Measurements from ENCODE around the gene ZNF146.
"Not testable (repeated sequence)": the region's sequence is repeated elsewhere in the genome, so short reads cannot be mapped to it uniquely, and the experiment has no call there.

The ZNF146 gene

DNA sequence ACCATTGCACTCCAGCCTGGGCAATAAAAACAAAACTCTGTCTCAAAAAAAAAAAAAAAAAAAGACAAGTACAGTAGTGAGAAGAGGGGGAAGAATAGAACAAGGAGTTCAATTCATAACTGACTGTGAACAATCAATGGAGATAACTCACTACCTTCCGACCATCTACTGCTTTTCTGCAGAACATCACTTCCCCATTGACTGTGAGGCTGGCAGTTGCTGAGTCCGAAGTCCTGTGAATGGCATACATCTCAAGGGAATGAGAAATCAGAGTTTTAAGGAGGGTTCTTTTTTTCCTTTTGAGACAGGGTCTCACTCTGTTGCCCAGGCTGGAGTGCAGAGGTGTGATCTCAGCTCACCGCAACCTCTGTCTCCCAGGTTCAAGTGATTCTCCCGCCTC lies 11.6 kb upstream of the ZNF146 start:
- Histone ChIP-seq H3K4me1 (ENCODE audit: insufficient read depth, low read length) (no peaks in the 10 kb centered on the region), H3K27me3 (ENCODE audit: control insufficient read depth in 1 of 2, insufficient read depth in 2 of 2, low read length in 2 of 2) (no peaks in the 10 kb centered on the region), H3K4me3 (ENCODE audit: low read depth in 1 of 2, low read length in 2 of 2) (no peak overlapping the region), H3K36me3 (ENCODE audit: insufficient read depth, low read length) (peaks cover 5% of the 10 kb centered on the region), H3K9me3 (ENCODE audit: low read length) (no peaks in the 10 kb centered on the region), H3K27ac (ENCODE audit: low read depth, low read length) (no peak overlapping the region), H3K9ac (ENCODE audit: low read length) (no peak overlapping the region)

DNA sequence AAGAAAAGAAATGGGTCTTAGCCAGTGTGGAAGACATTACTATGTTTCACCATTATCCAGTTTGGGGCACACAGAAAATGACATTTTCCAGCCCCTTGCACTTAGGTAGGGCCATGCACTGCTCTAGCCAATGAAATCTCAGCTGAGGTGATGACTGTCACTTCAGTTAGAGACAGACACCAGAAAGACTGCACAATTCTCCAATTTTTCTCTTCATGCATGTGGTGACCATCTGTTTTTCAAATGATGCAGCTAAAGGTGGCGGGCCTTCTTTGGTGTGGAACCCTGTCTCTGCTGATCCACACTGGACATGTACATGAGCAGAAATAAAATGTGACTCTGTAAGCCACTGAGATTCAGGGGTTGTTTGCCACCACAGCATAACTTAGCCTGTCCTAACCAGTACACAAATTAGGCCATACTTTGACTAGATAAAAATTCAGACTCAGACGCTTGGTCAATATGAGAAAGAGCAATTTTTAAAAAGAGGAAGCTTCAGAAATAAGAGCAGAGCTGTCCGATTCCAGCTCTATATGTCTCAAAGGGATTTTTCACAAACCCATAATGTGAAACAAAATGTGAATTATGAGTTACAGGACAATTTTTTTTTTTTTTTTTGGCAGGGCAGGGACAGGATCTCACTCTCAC lies 7.2 kb upstream of the ZNF146 start:
- Histone ChIP-seq H3K36me3 (ENCODE audit: insufficient read depth, low read length) (peaks cover 1% of the 10 kb centered on the region), H3K27me3 (ENCODE audit: control insufficient read depth in 1 of 2, insufficient read depth in 2 of 2, low read length in 2 of 2) (no peaks in the 10 kb centered on the region), H3K27ac (ENCODE audit: low read depth, low read length) (no peak overlapping the region), H3K9ac (ENCODE audit: low read length) (no peak overlapping the region), H3K9me3 (ENCODE audit: low read length) (no peaks in the 10 kb centered on the region), H3K4me1 (ENCODE audit: insufficient read depth, low read length) (no peaks in the 10 kb centered on the region), H3K4me3 (ENCODE audit: low read depth in 1 of 2, low read length in 2 of 2) (no peak overlapping the region)

DNA sequence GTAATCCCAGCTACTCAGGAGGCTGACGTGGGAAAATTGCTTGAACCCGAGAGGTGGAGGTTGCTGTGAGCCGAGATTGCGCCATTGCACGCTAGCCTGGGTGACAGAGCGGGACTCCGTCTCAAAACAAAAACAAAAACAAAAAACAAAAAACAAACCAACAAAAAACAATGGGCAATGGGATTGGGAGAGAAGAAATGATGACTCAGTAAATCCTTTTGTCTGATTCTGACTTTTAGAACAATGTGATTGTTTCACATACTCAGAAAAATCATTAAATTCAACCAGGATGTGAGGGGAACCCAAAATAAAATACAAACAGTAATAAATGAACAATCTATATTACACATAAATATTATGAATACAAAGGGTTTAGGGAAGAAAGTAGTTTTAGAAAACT lies 5.5 kb upstream of the ZNF146 start:
- H3K27me3 ChIP-seq (ENCODE audit: control insufficient read depth in 1 of 2, insufficient read depth in 2 of 2, low read length in 2 of 2) = no peaks in the 10 kb centered on the region
- peaks cover 6% of the 10 kb centered on the region for H3K4me1 ChIP-seq (ENCODE audit: insufficient read depth, low read length)
- H3K9ac ChIP-seq (ENCODE audit: low read length) = no peak overlapping the region
- no peak overlapping the region for H3K4me3 ChIP-seq (ENCODE audit: low read depth in 1 of 2, low read length in 2 of 2)
- no peaks in the 10 kb centered on the region for H3K36me3 ChIP-seq (ENCODE audit: insufficient read depth, low read length)
- H3K9me3 ChIP-seq (ENCODE audit: low read length) = no peaks in the 10 kb centered on the region
- H3K27ac ChIP-seq (ENCODE audit: low read depth, low read length) = no peak overlapping the region

DNA sequence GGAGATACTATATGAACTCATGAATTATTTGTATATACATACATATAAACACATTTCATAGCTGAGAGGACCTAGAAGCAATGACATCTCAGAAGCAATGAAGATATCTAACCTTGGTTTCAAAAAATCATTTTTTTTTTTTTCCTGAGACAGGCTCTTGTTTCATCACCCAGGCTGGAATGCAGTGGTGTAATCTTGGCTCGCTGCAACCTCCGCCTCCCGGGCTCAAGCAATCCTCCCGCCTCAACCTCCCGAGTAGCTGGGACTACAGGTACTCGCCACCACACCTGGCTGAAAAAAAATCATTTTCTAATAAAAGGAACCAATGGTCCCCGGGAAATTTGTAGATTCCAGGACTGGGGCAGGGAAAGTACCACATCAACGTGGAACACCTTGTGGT lies 4.4 kb upstream of the ZNF146 start:
- Histone ChIP-seq H3K27me3 (ENCODE audit: control insufficient read depth in 1 of 2, insufficient read depth in 2 of 2, low read length in 2 of 2) (no peaks in the 10 kb centered on the region), H3K27ac (ENCODE audit: low read depth, low read length) (no peak overlapping the region)

DNA sequence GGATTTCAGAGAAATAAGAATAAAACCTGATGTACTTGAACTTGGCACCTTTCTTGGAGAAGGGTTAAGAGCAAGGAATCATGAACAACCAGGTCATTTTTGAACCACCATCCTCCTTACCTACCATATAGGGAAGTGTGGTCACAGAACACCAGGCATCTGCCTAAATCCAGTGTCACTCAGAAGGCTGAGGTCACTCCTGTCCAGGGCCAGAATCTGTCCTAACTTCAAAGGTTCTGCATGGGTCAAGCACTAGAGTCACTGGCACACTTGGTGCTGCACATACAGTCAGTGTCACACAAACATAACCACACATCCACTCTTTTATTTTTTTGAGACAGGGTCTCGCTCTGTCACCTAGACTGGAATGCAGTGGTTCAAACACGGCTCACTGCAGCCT lies 2.0 kb upstream of the ZNF146 start:
- no peak overlapping the region for H3K27ac ChIP-seq (ENCODE audit: low read depth, low read length)
- H3K4me3 ChIP-seq (ENCODE audit: low read depth in 1 of 2, low read length in 2 of 2) = no peak overlapping the region
- H3K9me3 ChIP-seq (ENCODE audit: low read length) = no peaks in the 10 kb centered on the region
- H3K27me3 ChIP-seq (ENCODE audit: control insufficient read depth in 1 of 2, insufficient read depth in 2 of 2, low read length in 2 of 2) = no peaks in the 10 kb centered on the region
- H3K36me3 ChIP-seq (ENCODE audit: insufficient read depth, low read length) = no peaks in the 10 kb centered on the region
- no peak overlapping the region for H3K9ac ChIP-seq (ENCODE audit: low read length)
- peaks cover 6% of the 10 kb centered on the region for H3K4me1 ChIP-seq (ENCODE audit: insufficient read depth, low read length)

More for the DNA sequence above, 4.4 kb upstream of the ZNF146 start:
- Histone ChIP-seq H3K9ac (ENCODE audit: low read length) (no peak overlapping the region), H3K4me1 (ENCODE audit: insufficient read depth, low read length) (peaks cover 6% of the 10 kb centered on the region), H3K9me3 (ENCODE audit: low read length) (no peaks in the 10 kb centered on the region), H3K36me3 (ENCODE audit: insufficient read depth, low read length) (no peaks in the 10 kb centered on the region), H3K4me3 (ENCODE audit: low read depth in 1 of 2, low read length in 2 of 2) (no peak overlapping the region)

DNA sequence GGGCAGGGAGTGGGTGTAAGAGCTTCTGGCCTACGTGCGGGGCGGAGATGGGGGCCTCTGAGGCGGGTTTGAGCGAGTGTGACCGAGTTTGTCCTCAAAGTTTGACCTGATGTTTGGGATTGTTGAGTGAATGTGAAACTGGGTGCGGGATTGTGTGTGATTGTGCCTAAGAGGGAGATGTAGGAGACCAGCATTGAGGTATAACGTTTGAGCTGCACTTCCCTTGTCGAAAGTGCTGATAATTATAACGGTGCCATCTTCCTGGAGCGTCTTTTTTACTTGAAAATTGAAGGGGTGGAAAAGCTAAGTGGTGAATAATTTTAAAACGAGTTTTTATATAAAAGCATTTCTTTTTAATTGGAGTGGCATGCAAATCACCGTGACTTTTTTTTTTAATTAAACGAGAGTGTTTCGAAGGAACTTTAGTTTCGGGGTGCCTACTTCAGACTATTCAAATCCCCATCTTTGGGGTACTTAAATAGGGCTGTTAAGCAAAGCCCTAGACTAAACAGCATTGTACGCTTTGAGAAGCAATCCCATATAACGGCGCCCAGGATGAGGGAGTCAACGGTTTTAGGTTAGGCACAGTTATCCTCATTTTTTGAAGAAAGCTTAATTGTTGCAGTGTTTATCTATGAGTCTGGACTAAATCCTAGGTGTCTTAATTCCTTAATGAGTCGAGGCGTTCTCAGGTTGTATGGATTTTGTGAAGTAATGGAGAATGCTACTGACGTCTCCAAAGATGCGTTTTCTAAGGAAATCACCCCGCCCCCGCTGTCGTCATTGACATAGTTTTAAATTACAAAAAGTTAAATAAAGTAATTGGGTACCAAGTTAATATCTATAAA lies 594 bp downstream of the ZNF146 start:
- Histone ChIP-seq H3K27me3 (ENCODE audit: control insufficient read depth in 1 of 2, insufficient read depth in 2 of 2, low read length in 2 of 2) (no peaks in the 10 kb centered on the region), H3K9ac (ENCODE audit: low read length) (peak overlapping the region; percentile 95), H3K36me3 (ENCODE audit: insufficient read depth, low read length) (no peaks in the 10 kb centered on the region), H3K9me3 (ENCODE audit: low read length) (no peaks in the 10 kb centered on the region), H3K4me3 (ENCODE audit: low read depth in 1 of 2, low read length in 2 of 2) (peak overlapping the region; percentile 75 to 96), H3K4me1 (ENCODE audit: insufficient read depth, low read length) (peaks cover 9% of the 10 kb centered on the region), H3K27ac (ENCODE audit: low read depth, low read length) (peak overlapping the region; percentile 91)

DNA sequence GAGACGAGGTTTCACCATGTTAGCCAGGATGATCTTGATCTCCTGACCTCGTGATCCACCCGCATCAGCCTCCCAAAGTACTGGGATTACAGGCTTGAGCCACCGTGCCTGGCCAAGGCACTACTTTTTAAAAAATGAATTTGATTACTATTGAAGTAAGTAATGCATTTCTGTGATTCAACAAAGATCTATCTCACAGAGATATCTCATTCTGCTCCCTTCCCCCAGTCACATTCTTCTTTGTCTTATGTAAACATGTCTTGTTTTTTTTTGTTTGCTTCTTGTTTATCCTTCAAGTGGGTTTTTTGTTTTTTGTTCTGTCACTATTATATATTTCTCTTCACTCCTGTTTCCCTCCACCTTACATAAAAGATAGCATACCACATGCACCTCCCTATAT lies 6.6 kb downstream of the ZNF146 start:
- Histone ChIP-seq H3K27me3 (ENCODE audit: control insufficient read depth in 1 of 2, insufficient read depth in 2 of 2, low read length in 2 of 2) (no peaks in the 10 kb centered on the region), H3K4me3 (ENCODE audit: low read depth in 1 of 2, low read length in 2 of 2) (no peak overlapping the region), H3K4me1 (ENCODE audit: insufficient read depth, low read length) (peaks cover 19% of the 10 kb centered on the region), H3K36me3 (ENCODE audit: insufficient read depth, low read length) (peaks cover 13% of the 10 kb centered on the region), H3K9ac (ENCODE audit: low read length) (no peak overlapping the region), H3K27ac (ENCODE audit: low read depth, low read length) (no peak overlapping the region), H3K9me3 (ENCODE audit: low read length) (no peaks in the 10 kb centered on the region)

DNA sequence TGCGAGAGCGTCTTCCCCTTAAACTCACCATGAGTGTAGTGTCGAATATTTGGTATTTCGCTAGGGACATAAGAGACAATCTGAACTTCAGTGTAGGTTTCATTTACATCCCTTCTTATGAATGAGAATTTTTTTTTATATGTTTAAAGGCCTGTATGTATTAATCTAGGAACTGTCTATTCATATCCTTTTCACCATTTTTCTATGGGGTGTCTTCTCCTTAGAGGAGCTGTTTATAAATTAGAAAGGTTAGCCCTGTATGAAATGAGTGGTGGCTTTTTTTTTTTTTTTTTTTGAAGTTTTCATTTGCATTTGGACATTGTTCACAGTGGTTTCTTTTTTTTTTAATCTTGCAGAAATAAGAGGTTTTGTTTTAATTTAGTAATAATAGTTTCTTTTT lies 7.6 kb downstream of the ZNF146 start:
- no peak overlapping the region for H3K4me3 ChIP-seq (ENCODE audit: low read depth in 1 of 2, low read length in 2 of 2)
- no peaks in the 10 kb centered on the region for H3K27me3 ChIP-seq (ENCODE audit: control insufficient read depth in 1 of 2, insufficient read depth in 2 of 2, low read length in 2 of 2)
- no peaks in the 10 kb centered on the region for H3K9me3 ChIP-seq (ENCODE audit: low read length)
- H3K9ac ChIP-seq (ENCODE audit: low read length) = no peak overlapping the region
- H3K4me1 ChIP-seq (ENCODE audit: insufficient read depth, low read length) = peaks cover 19% of the 10 kb centered on the region
- H3K36me3 ChIP-seq (ENCODE audit: insufficient read depth, low read length) = peaks cover 20% of the 10 kb centered on the region
- H3K27ac ChIP-seq (ENCODE audit: low read depth, low read length) = no peak overlapping the region

DNA sequence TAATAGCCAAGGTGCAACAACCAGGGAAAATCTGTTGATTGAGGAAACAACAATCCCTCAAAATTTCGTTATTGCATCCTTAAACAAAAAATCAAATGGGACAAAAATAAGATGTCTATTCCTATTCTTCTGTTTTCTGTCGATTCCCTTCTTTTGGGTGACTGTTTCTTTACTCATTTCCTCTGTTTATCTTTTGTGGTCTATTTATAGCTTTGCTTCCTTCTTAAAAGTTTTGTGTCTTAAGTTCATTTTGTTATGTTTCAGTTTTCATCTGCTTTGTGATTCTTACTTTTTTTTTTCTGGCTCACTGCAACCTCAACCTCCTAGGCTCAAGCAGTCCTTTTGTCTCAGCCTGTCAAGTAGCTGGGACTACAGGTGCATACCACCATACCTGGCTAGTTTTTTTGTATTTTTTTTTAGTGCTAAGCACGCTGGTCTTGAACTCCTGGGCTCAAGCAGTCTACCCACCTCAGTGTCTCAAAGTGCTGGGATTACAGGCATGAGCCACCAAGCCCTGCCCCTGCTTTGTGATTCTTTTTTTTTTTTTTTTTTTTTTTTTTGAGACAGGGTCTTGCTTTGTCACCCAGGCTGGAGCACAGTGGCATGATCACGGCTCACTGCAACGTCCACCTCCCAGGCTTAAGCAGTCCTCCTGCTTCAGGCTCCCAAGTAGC lies 10.4 kb downstream of the ZNF146 start:
- peaks cover 16% of the 10 kb centered on the region for H3K4me1 ChIP-seq (ENCODE audit: insufficient read depth, low read length)
- H3K9me3 ChIP-seq (ENCODE audit: low read length) = no peaks in the 10 kb centered on the region
- H3K9ac ChIP-seq (ENCODE audit: low read length) = no peak overlapping the region
- H3K36me3 ChIP-seq (ENCODE audit: insufficient read depth, low read length) = peaks cover 44% of the 10 kb centered on the region
- no peak overlapping the region for H3K4me3 ChIP-seq (ENCODE audit: low read depth in 1 of 2, low read length in 2 of 2)
- no peak overlapping the region for H3K27ac ChIP-seq (ENCODE audit: low read depth, low read length)
- no peaks in the 10 kb centered on the region for H3K27me3 ChIP-seq (ENCODE audit: control insufficient read depth in 1 of 2, insufficient read depth in 2 of 2, low read length in 2 of 2)

DNA sequence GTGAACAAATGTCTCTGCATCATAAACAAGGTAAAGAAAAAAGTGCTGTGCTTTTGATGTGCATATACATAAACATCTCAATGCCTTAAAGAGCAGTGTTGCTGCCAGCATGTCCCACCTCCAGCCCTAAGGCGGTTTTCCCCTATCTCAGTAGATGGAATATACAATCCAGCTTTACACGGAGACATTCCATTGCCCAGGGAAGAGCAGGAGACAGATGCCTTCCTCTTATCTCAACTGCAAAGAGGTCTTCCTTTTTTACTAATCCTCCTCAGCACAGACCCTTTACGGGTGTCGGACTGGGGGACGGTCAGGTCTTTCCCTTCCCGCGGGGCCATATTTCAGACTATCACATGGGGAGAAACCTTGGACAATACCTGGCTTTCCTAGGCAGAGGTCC lies 18.7 kb downstream of the ZNF146 start:
- not testable (repeated sequence) for H3K4me1 ChIP-seq (ENCODE audit: insufficient read depth, low read length); H3K27ac ChIP-seq (ENCODE audit: low read depth, low read length); H3K27me3 ChIP-seq (ENCODE audit: control insufficient read depth in 1 of 2, insufficient read depth in 2 of 2, low read length in 2 of 2); H3K9ac ChIP-seq (ENCODE audit: low read length); H3K4me3 ChIP-seq (ENCODE audit: low read depth in 1 of 2, low read length in 2 of 2)
- Histone ChIP-seq H3K36me3 (ENCODE audit: insufficient read depth, low read length) (peaks cover 78% of the 10 kb centered on the region), H3K9me3 (ENCODE audit: low read length) (peaks cover 11% of the 10 kb centered on the region)

DNA sequence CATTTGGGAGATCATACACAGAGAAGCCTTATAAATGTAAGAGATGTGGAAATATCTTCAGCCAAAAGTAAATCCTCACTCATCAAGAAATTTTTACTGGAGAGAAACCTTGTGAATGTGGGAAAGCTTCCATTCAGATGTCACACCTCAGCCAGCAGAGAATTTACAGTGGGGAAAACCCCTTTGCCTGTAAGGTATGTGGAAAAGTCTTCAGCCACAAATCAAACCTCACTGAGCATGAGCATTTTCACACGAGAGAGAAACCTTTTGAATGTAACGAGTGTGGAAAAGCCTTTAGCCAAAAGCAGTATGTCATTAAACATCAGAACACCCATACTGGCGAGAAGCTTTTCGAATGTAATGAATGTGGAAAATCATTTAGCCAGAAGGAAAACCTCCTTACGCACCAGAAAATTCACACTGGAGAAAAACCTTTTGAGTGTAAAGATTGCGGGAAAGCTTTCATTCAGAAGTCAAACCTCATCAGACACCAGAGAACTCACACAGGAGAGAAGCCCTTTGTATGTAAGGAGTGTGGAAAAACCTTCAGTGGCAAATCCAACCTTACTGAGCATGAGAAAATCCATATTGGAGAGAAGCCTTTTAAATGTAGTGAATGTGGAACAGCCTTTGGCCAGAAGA lies 21.5 kb downstream of the ZNF146 start:
- H3K9ac ChIP-seq (ENCODE audit: low read length) = no peak overlapping the region
- no peak overlapping the region for H3K27ac ChIP-seq (ENCODE audit: low read depth, low read length)
- peaks cover 11% of the 10 kb centered on the region for H3K9me3 ChIP-seq (ENCODE audit: low read length)
- peaks cover 59% of the 10 kb centered on the region for H3K36me3 ChIP-seq (ENCODE audit: insufficient read depth, low read length)
- H3K27me3 ChIP-seq (ENCODE audit: control insufficient read depth in 1 of 2, insufficient read depth in 2 of 2, low read length in 2 of 2) = no peaks in the 10 kb centered on the region
- no peaks in the 10 kb centered on the region for H3K4me1 ChIP-seq (ENCODE audit: insufficient read depth, low read length)
- H3K4me3 ChIP-seq (ENCODE audit: low read depth in 1 of 2, low read length in 2 of 2) = no peak overlapping the region
